OCI-M2 (cell line): ENCODE measurements around the gene VPS13A.
"Not testable (repeated sequence)": the region's sequence is repeated elsewhere in the genome, so short reads cannot be mapped to it uniquely, and the experiment has no call there.

Experiments used
- DNase-seq: peaks from one replicate; lab custom pipeline; 2025; ENCODE audit not compliant: unreplicated experiment; lab: John Stamatoyannopoulos, UW

VPS13A gene

GRCh38 chr9:77180056-77180455 lies 2.7 kb downstream of the VPS13A start:
- no peak for DNase-seq

- no peak for DNase-seq
Measured at GRCh38 chr9:77183581-77183980, 6.2 kb downstream of the VPS13A start.

GRCh38 chr9:77188242-77188641 lies 10.9 kb downstream of the VPS13A start:
- no peak for DNase-seq

GRCh38 chr9:77194423-77194822 lies 17.1 kb downstream of the VPS13A start:
- DNase-seq, result no peak

- no peak for DNase-seq
Measured at GRCh38 chr9:77210116-77210515, 32.8 kb downstream of the VPS13A start.

- no peak for DNase-seq
Measured at GRCh38 chr9:77211561-77211960, 34.2 kb downstream of the VPS13A start.

GRCh38 chr9:77212801-77213200 lies 35.5 kb downstream of the VPS13A start:
- no peak for DNase-seq

GRCh38 chr9:77215874-77216273 lies 38.5 kb downstream of the VPS13A start:
- DNase-seq, result no peak

- DNase-seq, result no peak
Measured at GRCh38 chr9:77218612-77219011, 41.3 kb downstream of the VPS13A start.

GRCh38 chr9:77221431-77221830 lies 44.1 kb downstream of the VPS13A start:
- DNase-seq, result no peak

GRCh38 chr9:77224746-77225312 lies 47.5 kb downstream of the VPS13A start:
- DNase-seq, result no peak

- no peak for DNase-seq
Measured at GRCh38 chr9:77236693-77237092, 59.4 kb downstream of the VPS13A start.

GRCh38 chr9:77237896-77238295 lies 60.6 kb downstream of the VPS13A start:
- DNase-seq, result no peak

GRCh38 chr9:77251050-77251449 lies 73.7 kb downstream of the VPS13A start:
- DNase-seq, result no peak

GRCh38 chr9:77257275-77257674 lies 79.9 kb downstream of the VPS13A start:
- DNase-seq, result no peak

GRCh38 chr9:77261605-77262004 lies 84.3 kb downstream of the VPS13A start:
- no peak for DNase-seq

GRCh38 chr9:77267762-77268161 lies 90.4 kb downstream of the VPS13A start:
- DNase-seq, result not testable (repeated sequence)

- DNase-seq, result no peak
Measured at GRCh38 chr9:77271023-77271690, 93.8 kb downstream of the VPS13A start.

GRCh38 chr9:77276799-77277198 lies 99.5 kb downstream of the VPS13A start:
- no peak for DNase-seq

GRCh38 chr9:77277719-77278118 lies 100.4 kb downstream of the VPS13A start:
- no peak for DNase-seq

- no peak for DNase-seq
Measured at GRCh38 chr9:77283991-77284390, 106.7 kb downstream of the VPS13A start.

GRCh38 chr9:77284616-77285015 lies 107.3 kb downstream of the VPS13A start:
- no peak for DNase-seq

- no peak for DNase-seq
Measured at GRCh38 chr9:77290373-77290772, 113.0 kb downstream of the VPS13A start.
